ENCODE results near the gene DNAJC1. TPM values are rescaled to one million over a fixed set of nuclear protein-coding genes. Genes with fewer than 3 reads are reported as not detected.

Gene DNAJC1
- total RNA-seq, 1 experiment from 2014 or later: 13.2 TPM

GRCh38 chr10:21754410-21755011 lies 249.0 kb downstream of the DNAJC1 start:
- POLR2A ChIA-PET: no interaction called here
- ATAC-seq (no peak), DNase-seq (ENCODE audit: low spot score) (no peak)
- H3K36me3 Mint-ChIP-seq: no peaks in the 10 kb centered on the region
- no peak overlapping the region for H3K4me3 Mint-ChIP-seq
- CTCF ChIA-PET: interaction anchor here (1.2 kb wide), 1 partner anchor 22 kb away, joined by 3 read pairs; no protein-coding TSS in a partner anchor
- no peaks in the 10 kb centered on the region for H3K27me3 Mint-ChIP-seq (ENCODE audit: low read depth)
- no peaks in the 10 kb centered on the region for H3K9me3 Mint-ChIP-seq
- H3K27ac Mint-ChIP-seq: peak overlapping the region; percentile 79
- TF ChIP-seq, protein P1, sequence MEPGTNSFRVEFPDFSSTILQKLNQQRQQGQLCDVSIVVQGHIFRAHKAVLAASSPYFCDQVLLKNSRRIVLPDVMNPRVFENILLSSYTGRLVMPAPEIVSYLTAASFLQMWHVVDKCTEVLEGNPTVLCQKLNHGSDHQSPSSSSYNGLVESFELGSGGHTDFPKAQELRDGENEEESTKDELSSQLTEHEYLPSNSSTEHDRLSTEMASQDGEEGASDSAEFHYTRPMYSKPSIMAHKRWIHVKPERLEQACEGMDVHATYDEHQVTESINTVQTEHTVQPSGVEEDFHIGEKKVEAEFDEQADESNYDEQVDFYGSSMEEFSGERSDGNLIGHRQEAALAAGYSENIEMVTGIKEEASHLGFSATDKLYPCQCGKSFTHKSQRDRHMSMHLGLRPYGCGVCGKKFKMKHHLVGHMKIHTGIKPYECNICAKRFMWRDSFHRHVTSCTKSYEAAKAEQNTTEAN (CRISPR knock-in tag; IDR thresholded peaks at IDR 0.05): no peak
- peak; percentile 40; the same call in 1 of the 2 replicates for TF ChIP-seq GABPB1 (CRISPR knock-in tag; IDR thresholded peaks at IDR 0.05)
- H3K4me1 Mint-ChIP-seq: peaks cover 85% of the 10 kb centered on the region

- DNase-seq (ENCODE audit: low spot score): no peak
- peaks cover 85% of the 10 kb centered on the region for H3K4me1 Mint-ChIP-seq
- no peaks in the 10 kb centered on the region for H3K9me3 Mint-ChIP-seq
- no peak for ATAC-seq
- peak overlapping the region; percentile 77 for H3K27ac Mint-ChIP-seq
- H3K36me3 Mint-ChIP-seq: no peaks in the 10 kb centered on the region; the same call in 1 of the 2 replicates
- ChIA-PET CTCF (interaction anchor here (1.2 kb wide), 1 partner anchor 21 kb away, joined by 3 read pairs; no protein-coding TSS in a partner anchor), POLR2A (no interaction called here)
- no peaks in the 10 kb centered on the region for H3K27me3 Mint-ChIP-seq (ENCODE audit: low read depth)
- no peak for TF ChIP-seq SP1 (CRISPR knock-in tag; conservative IDR thresholded peaks at IDR 0.05)
- TF ChIP-seq RELA (CRISPR knock-in tag; IDR thresholded peaks at IDR 0.05; ENCODE audit: borderline replicate concordance): no peak
- no peak for TF ChIP-seq ELF4 (CRISPR knock-in tag; IDR thresholded peaks at IDR 0.05; ENCODE audit: low read depth)
- no peak for TF ChIP-seq ETV6 (CRISPR knock-in tag; IDR thresholded peaks at IDR 0.05)
- TF ChIP-seq, protein P2, sequence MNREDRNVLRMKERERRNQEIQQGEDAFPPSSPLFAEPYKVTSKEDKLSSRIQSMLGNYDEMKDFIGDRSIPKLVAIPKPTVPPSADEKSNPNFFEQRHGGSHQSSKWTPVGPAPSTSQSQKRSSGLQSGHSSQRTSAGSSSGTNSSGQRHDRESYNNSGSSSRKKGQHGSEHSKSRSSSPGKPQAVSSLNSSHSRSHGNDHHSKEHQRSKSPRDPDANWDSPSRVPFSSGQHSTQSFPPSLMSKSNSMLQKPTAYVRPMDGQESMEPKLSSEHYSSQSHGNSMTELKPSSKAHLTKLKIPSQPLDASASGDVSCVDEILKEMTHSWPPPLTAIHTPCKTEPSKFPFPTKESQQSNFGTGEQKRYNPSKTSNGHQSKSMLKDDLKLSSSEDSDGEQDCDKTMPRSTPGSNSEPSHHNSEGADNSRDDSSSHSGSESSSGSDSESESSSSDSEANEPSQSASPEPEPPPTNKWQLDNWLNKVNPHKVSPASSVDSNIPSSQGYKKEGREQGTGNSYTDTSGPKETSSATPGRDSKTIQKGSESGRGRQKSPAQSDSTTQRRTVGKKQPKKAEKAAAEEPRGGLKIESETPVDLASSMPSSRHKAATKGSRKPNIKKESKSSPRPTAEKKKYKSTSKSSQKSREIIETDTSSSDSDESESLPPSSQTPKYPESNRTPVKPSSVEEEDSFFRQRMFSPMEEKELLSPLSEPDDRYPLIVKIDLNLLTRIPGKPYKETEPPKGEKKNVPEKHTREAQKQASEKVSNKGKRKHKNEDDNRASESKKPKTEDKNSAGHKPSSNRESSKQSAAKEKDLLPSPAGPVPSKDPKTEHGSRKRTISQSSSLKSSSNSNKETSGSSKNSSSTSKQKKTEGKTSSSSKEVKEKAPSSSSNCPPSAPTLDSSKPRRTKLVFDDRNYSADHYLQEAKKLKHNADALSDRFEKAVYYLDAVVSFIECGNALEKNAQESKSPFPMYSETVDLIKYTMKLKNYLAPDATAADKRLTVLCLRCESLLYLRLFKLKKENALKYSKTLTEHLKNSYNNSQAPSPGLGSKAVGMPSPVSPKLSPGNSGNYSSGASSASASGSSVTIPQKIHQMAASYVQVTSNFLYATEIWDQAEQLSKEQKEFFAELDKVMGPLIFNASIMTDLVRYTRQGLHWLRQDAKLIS (CRISPR knock-in tag; IDR thresholded peaks at IDR 0.05; ENCODE audit: borderline replicate concordance): no peak
- TF ChIP-seq MXD4 (CRISPR knock-in tag; IDR thresholded peaks at IDR 0.05; ENCODE audit: borderline replicate concordance): no peak
- H3K4me3 Mint-ChIP-seq: no peak overlapping the region
Measured at GRCh38 chr10:21753497-21754270, 249.8 kb downstream of the DNAJC1 start.

GRCh38 chr10:21751341-21752310 lies 251.9 kb downstream of the DNAJC1 start:
- no peaks in the 10 kb centered on the region for H3K9me3 Mint-ChIP-seq
- ChIA-PET CTCF (interaction anchor here (0.6 to 1.8 kb wide), 5 partner anchors 10 to 202 kb away, joined by 3 to 5 read pairs (median 4); no protein-coding TSS in a partner anchor), POLR2A (interaction anchor here (0.8 to 1.8 kb wide), 5 partner anchors 224 to 253 kb away, joined by 3 to 22 read pairs (median 5); partner anchors contain the start of gene SKIDA1)
- H3K27me3 Mint-ChIP-seq (ENCODE audit: low read depth): no peaks in the 10 kb centered on the region
- ATAC-seq (peak; percentile 71), DNase-seq (ENCODE audit: low spot score) (peak; percentile 65)
- H3K36me3 Mint-ChIP-seq: peaks cover 9% of the 10 kb centered on the region
- peaks cover 82% of the 10 kb centered on the region for H3K4me1 Mint-ChIP-seq
- peak overlapping the region; percentile 96 for H3K27ac Mint-ChIP-seq
- H3K4me3 Mint-ChIP-seq: peak overlapping the region; percentile 28
- TF ChIP-seq NFE2L1 (CRISPR knock-in tag; IDR thresholded peaks at IDR 0.05) (0 out of 2 replicates have a peak, but pooled peaks have one; percentile 69), TP53 (CRISPR knock-in tag; IDR thresholded peaks at IDR 0.05) (no peak), JAZF1 (CRISPR knock-in tag; IDR thresholded peaks at IDR 0.05) (no peak), ESRRA (CRISPR knock-in tag; IDR thresholded peaks at IDR 0.05; ENCODE audit: borderline replicate concordance) (no peak), ETV6 (CRISPR knock-in tag; IDR thresholded peaks at IDR 0.05) (peak; percentile 54), MXD4 (CRISPR knock-in tag; IDR thresholded peaks at IDR 0.05; ENCODE audit: borderline replicate concordance) (no peak), NFATC4 (CRISPR knock-in tag; IDR thresholded peaks at IDR 0.05) (no peak), IRF2 (CRISPR knock-in tag; IDR thresholded peaks at IDR 0.05; ENCODE audit: borderline replicate concordance, low read depth) (no peak)
- TF ChIP-seq, protein P3, sequence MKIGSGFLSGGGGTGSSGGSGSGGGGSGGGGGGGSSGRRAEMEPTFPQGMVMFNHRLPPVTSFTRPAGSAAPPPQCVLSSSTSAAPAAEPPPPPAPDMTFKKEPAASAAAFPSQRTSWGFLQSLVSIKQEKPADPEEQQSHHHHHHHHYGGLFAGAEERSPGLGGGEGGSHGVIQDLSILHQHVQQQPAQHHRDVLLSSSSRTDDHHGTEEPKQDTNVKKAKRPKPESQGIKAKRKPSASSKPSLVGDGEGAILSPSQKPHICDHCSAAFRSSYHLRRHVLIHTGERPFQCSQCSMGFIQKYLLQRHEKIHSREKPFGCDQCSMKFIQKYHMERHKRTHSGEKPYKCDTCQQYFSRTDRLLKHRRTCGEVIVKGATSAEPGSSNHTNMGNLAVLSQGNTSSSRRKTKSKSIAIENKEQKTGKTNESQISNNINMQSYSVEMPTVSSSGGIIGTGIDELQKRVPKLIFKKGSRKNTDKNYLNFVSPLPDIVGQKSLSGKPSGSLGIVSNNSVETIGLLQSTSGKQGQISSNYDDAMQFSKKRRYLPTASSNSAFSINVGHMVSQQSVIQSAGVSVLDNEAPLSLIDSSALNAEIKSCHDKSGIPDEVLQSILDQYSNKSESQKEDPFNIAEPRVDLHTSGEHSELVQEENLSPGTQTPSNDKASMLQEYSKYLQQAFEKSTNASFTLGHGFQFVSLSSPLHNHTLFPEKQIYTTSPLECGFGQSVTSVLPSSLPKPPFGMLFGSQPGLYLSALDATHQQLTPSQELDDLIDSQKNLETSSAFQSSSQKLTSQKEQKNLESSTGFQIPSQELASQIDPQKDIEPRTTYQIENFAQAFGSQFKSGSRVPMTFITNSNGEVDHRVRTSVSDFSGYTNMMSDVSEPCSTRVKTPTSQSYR (CRISPR knock-in tag; IDR thresholded peaks at IDR 0.05): 0 out of 2 replicates have a peak, but pooled peaks have one; percentile 49
- TF ChIP-seq, protein P4, sequence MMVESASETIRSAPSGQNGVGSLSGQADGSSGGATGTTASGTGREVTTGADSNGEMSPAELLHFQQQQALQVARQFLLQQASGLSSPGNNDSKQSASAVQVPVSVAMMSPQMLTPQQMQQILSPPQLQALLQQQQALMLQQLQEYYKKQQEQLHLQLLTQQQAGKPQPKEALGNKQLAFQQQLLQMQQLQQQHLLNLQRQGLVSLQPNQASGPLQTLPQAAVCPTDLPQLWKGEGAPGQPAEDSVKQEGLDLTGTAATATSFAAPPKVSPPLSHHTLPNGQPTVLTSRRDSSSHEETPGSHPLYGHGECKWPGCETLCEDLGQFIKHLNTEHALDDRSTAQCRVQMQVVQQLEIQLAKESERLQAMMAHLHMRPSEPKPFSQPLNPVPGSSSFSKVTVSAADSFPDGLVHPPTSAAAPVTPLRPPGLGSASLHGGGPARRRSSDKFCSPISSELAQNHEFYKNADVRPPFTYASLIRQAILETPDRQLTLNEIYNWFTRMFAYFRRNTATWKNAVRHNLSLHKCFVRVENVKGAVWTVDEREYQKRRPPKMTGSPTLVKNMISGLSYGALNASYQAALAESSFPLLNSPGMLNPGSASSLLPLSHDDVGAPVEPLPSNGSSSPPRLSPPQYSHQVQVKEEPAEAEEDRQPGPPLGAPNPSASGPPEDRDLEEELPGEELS (CRISPR knock-in tag; IDR thresholded peaks at IDR 0.05): peak; percentile 52; the same call in 1 of the 2 replicates

Data from WTC11 (cell line).